PC-9 (cell line): ENCODE data around the gene ZNF90.
"Not testable (repeated sequence)": the region's sequence is repeated elsewhere in the genome, so short reads cannot be mapped to it uniquely, and the experiment has no call there.

Experiments used
- EZH2 ChIP-seq: fragments of 200-600 bp; sonication (generic); IDR thresholded peaks from 2 replicates; pipeline ENCODE4 v1.8.0; 2017; ENCODE audit warnings: antibody characterized with exemption, low read depth
- TF ChIP-seq, protein P1 (sequence below): fragments of 200-600 bp; sonication (generic); conservative IDR thresholded peaks from 2 replicates; pipeline ENCODE4 v1.6.1; 2017; ENCODE audit warnings: mixed run types, antibody characterized with exemption, mild to moderate bottlenecking, moderate library complexity

DNA sequence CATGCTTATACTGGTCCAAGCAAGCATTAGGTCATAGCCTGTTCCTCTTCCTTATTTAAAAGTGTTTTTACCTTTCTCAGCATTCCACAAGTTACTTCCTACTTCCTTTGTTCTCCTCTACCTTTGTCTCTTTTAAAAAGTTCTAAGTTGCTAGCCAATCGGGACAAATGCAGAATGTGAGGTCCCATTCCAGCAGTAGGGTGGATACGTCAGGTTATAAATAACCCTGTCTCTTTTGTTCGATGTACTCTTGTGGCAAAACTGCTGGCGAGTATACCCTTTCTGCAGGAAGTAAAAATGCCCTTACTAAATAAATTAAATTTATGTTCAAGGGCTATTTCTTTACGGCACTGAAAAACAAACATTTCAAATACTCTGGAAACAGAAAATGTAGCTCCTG lies 32.1 kb upstream of the ZNF90 start:
- not testable (repeated sequence) for TF ChIP-seq EZH2
- TF ChIP-seq, protein P1, sequence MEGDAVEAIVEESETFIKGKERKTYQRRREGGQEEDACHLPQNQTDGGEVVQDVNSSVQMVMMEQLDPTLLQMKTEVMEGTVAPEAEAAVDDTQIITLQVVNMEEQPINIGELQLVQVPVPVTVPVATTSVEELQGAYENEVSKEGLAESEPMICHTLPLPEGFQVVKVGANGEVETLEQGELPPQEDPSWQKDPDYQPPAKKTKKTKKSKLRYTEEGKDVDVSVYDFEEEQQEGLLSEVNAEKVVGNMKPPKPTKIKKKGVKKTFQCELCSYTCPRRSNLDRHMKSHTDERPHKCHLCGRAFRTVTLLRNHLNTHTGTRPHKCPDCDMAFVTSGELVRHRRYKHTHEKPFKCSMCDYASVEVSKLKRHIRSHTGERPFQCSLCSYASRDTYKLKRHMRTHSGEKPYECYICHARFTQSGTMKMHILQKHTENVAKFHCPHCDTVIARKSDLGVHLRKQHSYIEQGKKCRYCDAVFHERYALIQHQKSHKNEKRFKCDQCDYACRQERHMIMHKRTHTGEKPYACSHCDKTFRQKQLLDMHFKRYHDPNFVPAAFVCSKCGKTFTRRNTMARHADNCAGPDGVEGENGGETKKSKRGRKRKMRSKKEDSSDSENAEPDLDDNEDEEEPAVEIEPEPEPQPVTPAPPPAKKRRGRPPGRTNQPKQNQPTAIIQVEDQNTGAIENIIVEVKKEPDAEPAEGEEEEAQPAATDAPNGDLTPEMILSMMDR: not testable (repeated sequence)
